GM12891 (cell line): Measurements from ENCODE around the gene ZCWPW1. TPM values are rescaled to one million over a fixed set of nuclear protein-coding genes. Genes with fewer than 3 reads are reported as not detected.

Source experiments
- DNase-seq: peaks from one replicate; pipeline ENCODE4 v3.0.0; 2011; ENCODE audit warnings: low spot score; ENCODE audit not compliant: insufficient read length
- FAIRE-seq: peaks from 2 replicates; lab custom pipeline; 2011; peaks lifted over from hg19 to GRCh38; lab: Jason Lieb, UNC
- PAX5 ChIP-seq: IDR thresholded peaks from 2 replicates; pipeline ENCODE4 v1.6.1; 2011; ENCODE audit warnings: low read length, moderate library complexity, mild to moderate bottlenecking; ENCODE audit not compliant: insufficient read depth, severe bottlenecking
- POLR2A ChIP-seq: IDR thresholded peaks from 2 replicates; pipeline ENCODE4 v1.6.1; 2011; ENCODE audit warnings: low read depth, low read length, control low read depth
- POLR2AphosphoS5 ChIP-seq: IDR thresholded peaks from 2 replicates; pipeline ENCODE4 v1.6.1; 2011; ENCODE audit warnings: low read depth, low read length, control low read depth
- POU2F2 ChIP-seq: IDR thresholded peaks from 2 replicates; pipeline ENCODE4 v1.6.1; 2011; ENCODE audit warnings: low read depth, mild to moderate bottlenecking, control low read depth, low read length, moderate library complexity
- SPI1 ChIP-seq: IDR thresholded peaks from 2 replicates; pipeline ENCODE4 v1.6.1; 2011; ENCODE audit warnings: low read depth, low read length, control low read depth
- TAF1 ChIP-seq: IDR thresholded peaks from 2 replicates; pipeline ENCODE4 v1.6.1; 2011; ENCODE audit warnings: low read depth, low read length, control low read depth
- polyA plus RNA-seq: library from polyadenylated mRNA; unstranded; fragments of >200 nt; gene quantifications from one replicate; pipeline ENCODE4 v1.2.1, GENCODE V29; 2012; ENCODE audit warnings: low read depth, missing spikeins, inconsistent platforms; ENCODE audit not compliant: missing spikeins

ZCWPW1 gene, protein sequence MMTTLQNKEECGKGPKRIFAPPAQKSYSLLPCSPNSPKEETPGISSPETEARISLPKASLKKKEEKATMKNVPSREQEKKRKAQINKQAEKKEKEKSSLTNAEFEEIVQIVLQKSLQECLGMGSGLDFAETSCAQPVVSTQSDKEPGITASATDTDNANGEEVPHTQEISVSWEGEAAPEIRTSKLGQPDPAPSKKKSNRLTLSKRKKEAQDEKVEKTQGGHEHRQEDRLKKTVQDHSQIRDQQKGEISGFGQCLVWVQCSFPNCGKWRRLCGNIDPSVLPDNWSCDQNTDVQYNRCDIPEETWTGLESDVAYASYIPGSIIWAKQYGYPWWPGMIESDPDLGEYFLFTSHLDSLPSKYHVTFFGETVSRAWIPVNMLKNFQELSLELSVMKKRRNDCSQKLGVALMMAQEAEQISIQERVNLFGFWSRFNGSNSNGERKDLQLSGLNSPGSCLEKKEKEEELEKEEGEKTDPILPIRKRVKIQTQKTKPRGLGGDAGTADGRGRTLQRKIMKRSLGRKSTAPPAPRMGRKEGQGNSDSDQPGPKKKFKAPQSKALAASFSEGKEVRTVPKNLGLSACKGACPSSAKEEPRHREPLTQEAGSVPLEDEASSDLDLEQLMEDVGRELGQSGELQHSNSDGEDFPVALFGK
- 5.7 TPM for polyA plus RNA-seq

DNA sequence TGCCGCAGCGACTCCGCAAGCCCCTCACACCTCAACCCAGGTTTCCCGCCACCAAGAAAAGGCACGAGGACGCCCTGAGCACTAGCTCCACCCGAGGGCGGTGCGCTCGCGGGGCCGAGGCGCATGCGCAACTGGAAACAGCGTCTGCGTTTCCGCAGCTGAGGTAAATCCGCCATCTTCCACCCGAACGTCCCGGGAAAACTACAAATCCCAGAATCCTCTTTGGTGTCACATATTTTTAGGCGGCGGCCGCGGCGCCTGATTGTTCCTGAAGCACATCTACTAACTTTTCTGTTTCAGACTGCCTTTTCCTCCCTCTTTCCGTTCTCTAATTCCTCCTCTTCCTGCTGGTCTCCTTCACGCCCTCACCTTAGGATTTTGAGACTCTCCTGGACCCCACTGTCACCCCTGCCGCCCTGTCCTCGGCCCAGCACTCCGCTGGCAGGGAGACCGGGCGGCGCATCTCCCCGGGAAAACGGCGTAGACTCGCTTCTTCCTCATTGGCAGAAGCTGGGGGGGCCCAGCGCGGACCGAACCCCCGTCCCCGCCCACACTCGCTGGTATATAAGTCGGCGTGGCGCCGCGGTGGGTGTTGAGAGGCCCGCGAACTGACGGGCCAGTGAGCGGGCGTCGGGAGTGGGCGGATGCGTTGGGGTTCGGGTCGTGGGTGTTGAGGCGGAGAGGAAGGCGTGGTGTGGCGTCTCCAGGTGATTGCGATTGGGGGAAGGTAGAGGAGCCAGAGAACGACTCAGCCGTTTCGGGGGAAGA, at the start of gene ZCWPW1:
TSS of gene ZCWPW1 (minus strand) at position 505 of the 768 bp plus-strand sequence. CDS start 8,054 bp downstream, outside the sequence.
- no peak for FAIRE-seq
- TF ChIP-seq SPI1: peak; percentile 36; the same call in 1 of the 2 replicates
- peak; percentile 49 for TF ChIP-seq PAX5
- peak; percentile 99 for TF ChIP-seq POLR2A
- TF ChIP-seq POLR2AphosphoS5: peak; percentile 99
- TF ChIP-seq TAF1: peak; percentile 77
- no peak; the same call in 1 of the 2 replicates for TF ChIP-seq POU2F2

DNA sequence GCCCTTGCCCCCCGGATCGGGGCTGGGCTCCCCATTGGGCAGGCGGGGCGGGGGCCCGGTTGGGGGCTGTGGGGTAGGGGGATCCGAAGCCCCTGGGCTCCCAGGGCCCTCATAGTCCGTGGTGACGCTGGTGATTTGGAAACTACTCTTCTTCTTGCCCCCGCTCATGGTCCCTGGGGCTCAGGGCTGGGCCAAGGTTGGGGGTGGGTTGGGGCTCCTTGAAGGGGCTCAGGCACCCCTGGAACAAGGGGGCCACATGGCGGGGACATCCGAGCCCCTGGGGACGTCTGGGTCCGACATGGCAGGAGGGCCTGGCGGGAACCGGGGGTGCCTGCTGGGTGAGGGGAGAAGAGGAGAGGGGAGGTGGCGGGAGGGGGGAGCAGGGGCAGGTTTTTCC, 49.4 kb upstream of the ZCWPW1 start:
- TF ChIP-seq TAF1: no peak
- DNase-seq: no peak
- FAIRE-seq: no peak

More for the DNA sequence above, at the start of gene ZCWPW1:
- peak; percentile 74 for DNase-seq

DNA sequence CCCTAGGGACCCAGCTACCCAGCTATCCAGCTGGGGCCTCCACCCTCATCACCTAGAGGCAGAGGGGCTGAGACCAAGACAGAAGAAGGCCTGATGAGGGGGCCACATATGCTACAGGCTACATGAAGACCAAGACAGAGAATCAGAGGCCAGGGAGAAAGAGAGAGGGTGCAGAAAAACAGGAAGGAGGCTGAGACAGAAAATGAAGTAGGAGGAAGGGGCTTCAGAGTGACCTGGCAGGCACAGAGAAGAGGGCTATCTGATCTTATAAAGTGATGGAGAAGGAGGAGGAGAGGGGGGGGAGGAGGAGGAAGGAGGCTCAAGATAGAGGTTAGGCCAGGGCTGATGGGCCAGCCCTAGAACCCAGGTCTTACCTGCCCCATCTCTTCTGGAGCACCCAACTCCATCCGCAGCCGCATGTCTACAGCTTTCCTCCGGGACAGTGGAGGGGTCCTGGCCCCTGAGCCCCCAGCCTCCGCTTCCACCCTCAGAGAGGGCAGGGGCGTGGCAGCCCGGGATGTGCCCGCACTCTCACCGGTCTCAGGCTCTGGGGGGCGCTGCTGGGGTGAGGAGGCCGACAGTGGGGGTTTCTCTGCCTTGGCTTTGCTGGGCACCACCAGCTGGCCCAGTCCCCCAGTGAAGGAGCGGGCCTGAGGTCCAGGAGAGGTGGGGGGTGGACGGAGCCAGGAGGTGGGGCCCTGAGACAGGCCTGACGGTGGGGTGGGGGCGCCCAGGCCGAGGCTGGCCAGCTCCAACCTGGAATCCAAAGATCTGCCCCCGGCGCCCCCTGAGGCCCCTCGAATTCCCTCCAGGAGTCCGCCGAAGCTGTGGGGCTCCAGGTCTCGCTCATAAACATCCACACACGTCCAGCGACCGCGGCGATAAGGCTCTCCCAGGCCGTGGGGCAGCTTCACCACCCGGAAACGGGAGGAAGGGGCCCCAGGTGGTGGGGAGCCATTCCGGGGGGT, 48.7 kb upstream of the ZCWPW1 start:
- DNase-seq: no peak
- no peak for TF ChIP-seq TAF1
- TF ChIP-seq POLR2AphosphoS5: no peak
- FAIRE-seq: no peak

DNA sequence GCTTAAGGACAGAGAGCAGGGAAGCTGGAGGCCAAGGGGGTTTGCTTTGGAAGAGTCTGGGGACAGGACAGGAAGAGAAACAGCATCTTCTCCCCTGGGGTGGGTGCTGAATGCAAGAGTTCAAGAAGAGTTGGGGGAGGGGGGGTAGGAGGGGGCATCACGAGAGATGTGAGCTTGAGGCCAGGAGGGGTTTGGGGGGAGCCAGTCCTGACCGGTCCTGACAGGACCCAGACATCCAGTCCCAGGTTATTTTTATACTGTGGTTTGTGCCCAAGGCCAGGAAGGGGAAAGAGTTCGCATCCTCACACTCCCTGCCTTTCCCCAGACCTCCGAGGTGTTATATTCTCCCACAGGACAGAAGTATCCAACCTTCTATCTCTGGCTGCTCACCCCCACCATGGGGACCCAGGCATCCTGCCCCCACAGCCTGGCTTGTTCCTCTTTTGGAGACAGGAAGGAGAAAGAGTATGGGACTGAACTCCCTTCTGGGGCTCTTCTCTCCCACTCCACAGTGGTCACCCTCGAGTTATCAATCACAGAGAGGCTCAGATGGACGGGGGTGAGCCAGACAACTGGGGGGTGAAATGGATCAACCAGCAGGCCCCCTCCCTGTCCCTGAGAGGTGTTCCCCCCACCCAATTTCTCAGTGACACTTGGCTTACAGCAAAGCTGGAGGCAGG, 47.7 kb upstream of the ZCWPW1 start:
- TF ChIP-seq POLR2AphosphoS5 (no peak), SPI1 (0 out of 2 replicates have a peak, but pooled peaks have one; percentile 8)
- FAIRE-seq (no peak), DNase-seq (no peak)

DNA sequence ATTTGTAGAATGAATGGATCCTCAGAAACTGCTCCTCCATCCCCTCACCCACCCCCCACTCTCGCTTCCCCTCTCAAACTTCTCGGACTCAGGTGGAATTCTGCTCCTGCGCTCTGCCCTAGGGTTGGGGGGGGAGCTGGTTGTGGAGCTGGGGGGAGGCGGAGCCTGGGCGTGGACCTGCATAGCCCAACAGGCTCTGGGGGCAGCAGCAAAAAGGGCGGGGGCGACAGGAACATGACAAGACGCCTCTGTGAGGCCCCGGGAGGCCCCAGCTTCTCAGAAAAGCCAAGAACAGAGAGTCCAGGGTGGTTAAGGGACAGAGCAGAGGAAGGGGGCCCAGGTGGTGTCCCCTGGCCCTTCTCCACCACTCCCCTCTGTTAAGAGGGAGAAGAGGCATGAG, 47.0 kb upstream of the ZCWPW1 start:
- TF ChIP-seq PAX5 (no peak), TAF1 (no peak), POLR2A (no peak), SPI1 (no peak; the same call in 1 of the 2 replicates), POU2F2 (no peak), POLR2AphosphoS5 (no peak)
- no peak for FAIRE-seq
- DNase-seq: no peak

DNA sequence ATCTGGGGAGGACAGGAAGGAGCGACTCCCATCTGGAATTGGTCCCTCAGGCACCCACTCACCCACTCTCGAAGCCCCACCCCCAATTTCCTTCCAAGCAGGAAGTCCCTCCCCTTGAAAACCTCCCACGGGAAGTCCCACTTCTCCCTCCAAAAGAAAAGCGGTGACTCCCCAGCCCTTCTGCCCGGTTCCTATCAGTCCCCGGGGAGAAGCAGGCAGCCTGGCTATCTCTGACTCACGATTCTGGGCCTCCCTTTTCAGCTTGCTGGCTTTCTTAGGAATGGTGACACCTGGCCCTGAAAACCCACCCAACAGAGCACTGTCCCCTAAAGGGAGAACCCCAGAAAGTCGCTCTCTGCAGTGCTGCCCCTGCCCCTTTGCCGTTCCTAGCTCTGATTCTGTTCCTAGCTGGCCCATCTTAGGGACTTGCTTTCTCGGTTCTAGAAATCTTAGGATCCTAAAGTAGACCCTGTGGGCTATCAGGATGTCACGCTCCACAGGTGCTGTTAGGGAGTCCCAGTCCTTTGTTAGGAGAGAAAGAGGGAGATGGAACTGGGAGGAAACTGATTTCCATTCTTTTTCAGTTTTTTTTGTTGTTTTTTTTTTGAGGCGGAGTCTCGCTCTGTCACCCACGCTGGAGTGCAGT, 44.5 kb upstream of the ZCWPW1 start:
- FAIRE-seq (no peak), DNase-seq (no peak)
- no peak for TF ChIP-seq SPI1
- no peak for TF ChIP-seq POU2F2
- TF ChIP-seq TAF1: no peak
- TF ChIP-seq POLR2A: no peak
- TF ChIP-seq PAX5: no peak
- no peak for TF ChIP-seq POLR2AphosphoS5

DNA sequence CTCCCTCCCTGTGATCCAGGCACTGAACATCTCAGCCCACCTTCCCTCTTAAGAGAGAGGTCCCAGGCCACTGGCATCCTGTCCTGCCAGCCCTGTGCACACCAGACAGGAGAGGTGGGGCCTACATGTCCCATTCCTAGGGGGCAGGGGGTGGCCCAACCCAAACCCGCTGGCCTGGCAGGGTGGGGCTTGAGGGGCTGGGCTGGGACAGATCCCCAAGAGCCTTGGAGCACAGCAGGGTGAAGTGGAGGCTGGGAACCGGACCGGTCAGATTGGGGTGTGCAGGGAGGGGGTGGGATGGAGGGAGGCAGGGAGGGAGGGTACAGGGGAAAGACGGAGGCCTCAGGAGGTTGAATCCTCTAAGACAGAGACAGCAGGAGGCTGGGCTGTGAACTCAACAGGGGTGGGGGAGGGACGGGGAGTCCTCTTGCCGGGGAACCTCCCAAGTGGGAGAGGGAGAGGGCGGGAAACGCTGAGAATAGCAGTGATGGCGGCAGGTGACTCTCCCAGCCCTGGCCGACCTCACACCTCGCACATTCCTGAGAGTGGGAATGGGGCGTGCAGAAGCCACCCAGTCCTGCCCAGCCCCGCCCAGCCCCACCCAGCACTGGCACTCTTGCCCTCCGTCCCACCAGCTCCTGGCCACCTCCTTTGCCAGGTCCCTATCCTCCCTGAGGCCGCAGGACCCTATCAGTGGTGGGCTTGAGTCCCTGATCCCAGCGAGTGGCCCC, 43.8 kb upstream of the ZCWPW1 start:
- FAIRE-seq (no peak), DNase-seq (no peak)
- TF ChIP-seq POLR2A: no peak
- no peak for TF ChIP-seq TAF1
- no peak for TF ChIP-seq SPI1

DNA sequence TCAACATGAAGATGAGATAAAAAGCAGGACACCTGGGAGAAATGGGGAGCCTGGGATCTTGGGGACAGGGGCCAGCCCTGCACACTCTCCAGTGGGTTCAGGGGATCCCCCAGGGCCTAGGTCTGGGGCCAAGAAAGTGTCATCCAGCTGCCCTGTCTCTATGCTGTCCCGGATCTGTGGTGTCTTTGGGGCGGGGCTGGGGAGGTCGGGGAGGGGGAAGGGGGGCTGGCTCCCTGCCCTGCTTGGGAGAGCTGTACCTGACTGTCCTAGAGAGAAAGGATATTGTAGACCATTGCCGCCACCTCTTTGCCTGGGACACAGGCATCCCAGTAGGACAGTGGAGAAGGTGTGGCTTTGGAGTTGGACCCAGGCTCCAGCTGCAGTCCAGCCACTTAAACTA, 42.5 kb upstream of the ZCWPW1 start:
- TF ChIP-seq PAX5 (no peak), POLR2AphosphoS5 (no peak)
- FAIRE-seq (no peak), DNase-seq (no peak)
